Tibial nerve (tissue), 4 donors: ENCODE measurements around the gene GSG1L. TPM values are rescaled to one million over a fixed set of nuclear protein-coding genes. Genes with fewer than 3 reads are reported as not detected.

Experiments
- DNase-seq, 2 donors: peaks; one replicate each; pipeline ENCODE4 v3.0.0-alpha.2; 2019; ENCODE audit warnings: low spot score in 2 of 2
- H3K27ac ChIP-seq, 4 donors: fragments of 200-600 bp; sonication (generic) in 3 of 4; one replicate each; pipeline ENCODE4 v1.5.1; 2017 to 2019; ENCODE audit warnings: mild to moderate bottlenecking in 1 of 4
- H3K27me3 ChIP-seq, 2 donors: fragments of 200-600 bp; sonication (generic) in 1 of 2; one replicate each; pipeline versions ENCODE4 v1.5.1 to v1.6.0; 2017 to 2019
- H3K36me3 ChIP-seq, 3 donors: fragments of 200-600 bp; sonication (generic); one replicate each; pipeline ENCODE4 v1.5.1; 2018 to 2019
- H3K4me1 ChIP-seq, 4 donors: fragments of 200-600 bp; sonication (generic) in 3 of 4; one replicate each; pipeline ENCODE4 v1.5.1; 2017 to 2019
- H3K4me3 ChIP-seq, 4 donors: fragments of 200-600 bp; sonication (generic) in 3 of 4; one replicate each; pipeline ENCODE4 v1.5.1; 2017 to 2019; ENCODE audit warnings: mild to moderate bottlenecking in 1 of 4, moderate library complexity in 1 of 4
- H3K9me3 ChIP-seq, 4 donors: fragments of 200-600 bp; sonication (generic) in 3 of 4; one replicate each; pipeline ENCODE4 v1.5.1; 2017 to 2019
- EP300 ChIP-seq, 2 donors: sonication (generic); formaldehyde crosslinking; IDR thresholded peaks; one replicate each; pipeline ENCODE4 v1.6.1; 2017; ENCODE audit warnings: antibody characterized with exemption in 2 of 2, mild to moderate bottlenecking in 1 of 2
- POLR2A ChIP-seq, 2 donors: fragments of 450-650 bp; IDR thresholded peaks; one replicate each; pipeline ENCODE4 v1.6.1; 2017; ENCODE audit warnings: antibody characterized with exemption in 2 of 2, mild to moderate bottlenecking in 2 of 2, moderate library complexity in 2 of 2
- WGBS, 2 donors: methylation state at CpG; one replicate each; pipeline ENCODE4 v1.1.5; 2018; 5-methylcytosine and 5-hydroxymethylcytosine counted together
- total RNA-seq, 4 donors: library from RNA; depleted of rRNA; stranded (reverse); fragments of >200 nt; gene quantifications; one replicate each; pipeline ENCODE4 v1.1.0, GENCODE V29; 2016
- TF ChIP-seq, protein P1 (sequence below), 5 experiments: fragments of 200-600 bp in 3 of 5; fragments of 450-650 bp in 2 of 5; sonication (generic) in 3 of 5; IDR thresholded peaks; one replicate each; pipeline ENCODE4 v1.5.1; 2016 to 2019; ENCODE audit warnings: antibody characterized with exemption in 5 of 5, mild to moderate bottlenecking in 3 of 5, moderate library complexity in 2 of 5

The GSG1L gene
- total RNA-seq, 4 donors from 2014 or later, result not detected

DNA sequence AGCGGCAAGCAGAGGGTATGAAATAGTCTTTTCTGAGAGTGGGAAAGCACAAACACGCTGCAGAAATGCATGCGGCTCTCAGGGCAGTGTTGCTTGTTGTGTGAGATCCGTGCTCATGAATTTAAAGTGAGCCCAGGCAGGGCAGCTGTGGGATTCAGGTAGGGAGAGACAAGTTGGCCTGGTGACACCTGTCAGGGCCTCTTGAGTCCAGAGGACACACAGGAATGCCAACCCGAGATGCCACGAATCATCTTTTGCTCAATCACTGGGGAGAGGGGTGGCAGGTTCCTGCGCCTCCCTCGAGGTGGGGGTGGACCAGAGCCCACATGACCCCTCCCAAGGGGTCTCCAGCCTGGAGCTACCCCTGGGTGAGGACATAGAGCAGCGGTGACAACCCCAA lies 211.9 kb downstream of the GSG1L start:
- Histone ChIP-seq H3K9me3 (no peaks in the 10 kb centered on the region), H3K4me1 (no peaks in the 10 kb centered on the region), H3K36me3 (no peaks in the 10 kb centered on the region), H3K4me3 (no peak overlapping the region), H3K27me3 (no peaks in the 10 kb centered on the region), H3K27ac (no peak overlapping the region)
- 65 to 70% methylated on average over 8 to 9 of the region's 9 CpGs for WGBS, 2 donors
- no peak for DNase-seq
- TF ChIP-seq, protein P1, sequence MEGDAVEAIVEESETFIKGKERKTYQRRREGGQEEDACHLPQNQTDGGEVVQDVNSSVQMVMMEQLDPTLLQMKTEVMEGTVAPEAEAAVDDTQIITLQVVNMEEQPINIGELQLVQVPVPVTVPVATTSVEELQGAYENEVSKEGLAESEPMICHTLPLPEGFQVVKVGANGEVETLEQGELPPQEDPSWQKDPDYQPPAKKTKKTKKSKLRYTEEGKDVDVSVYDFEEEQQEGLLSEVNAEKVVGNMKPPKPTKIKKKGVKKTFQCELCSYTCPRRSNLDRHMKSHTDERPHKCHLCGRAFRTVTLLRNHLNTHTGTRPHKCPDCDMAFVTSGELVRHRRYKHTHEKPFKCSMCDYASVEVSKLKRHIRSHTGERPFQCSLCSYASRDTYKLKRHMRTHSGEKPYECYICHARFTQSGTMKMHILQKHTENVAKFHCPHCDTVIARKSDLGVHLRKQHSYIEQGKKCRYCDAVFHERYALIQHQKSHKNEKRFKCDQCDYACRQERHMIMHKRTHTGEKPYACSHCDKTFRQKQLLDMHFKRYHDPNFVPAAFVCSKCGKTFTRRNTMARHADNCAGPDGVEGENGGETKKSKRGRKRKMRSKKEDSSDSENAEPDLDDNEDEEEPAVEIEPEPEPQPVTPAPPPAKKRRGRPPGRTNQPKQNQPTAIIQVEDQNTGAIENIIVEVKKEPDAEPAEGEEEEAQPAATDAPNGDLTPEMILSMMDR (IDR thresholded peaks at IDR 0.05), result no peak
- TF ChIP-seq EP300 (IDR thresholded peaks at IDR 0.05) (no peak), POLR2A (IDR thresholded peaks at IDR 0.05) (no peak)

DNA sequence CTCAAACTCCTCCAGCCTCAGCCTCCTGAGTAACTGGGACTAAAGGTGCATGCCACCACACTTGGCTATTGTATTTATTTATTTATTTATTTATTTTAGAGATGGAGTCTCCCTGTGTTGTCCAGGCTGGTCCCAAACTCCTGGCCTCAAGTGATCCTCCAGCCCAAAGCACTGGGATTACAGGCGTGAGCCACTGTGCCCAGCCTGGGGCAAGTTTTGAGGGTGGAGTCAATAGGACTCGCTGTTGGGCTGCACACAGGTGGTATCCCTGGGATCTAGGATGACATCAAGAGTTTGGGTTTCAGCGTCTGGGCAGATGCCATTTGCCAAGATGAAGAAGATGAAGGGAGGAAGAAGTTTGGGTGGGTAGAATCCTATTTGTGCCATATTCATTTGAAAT lies 213.9 kb downstream of the GSG1L start:
- H3K27ac ChIP-seq, result no peak overlapping the region
- no peaks in the 10 kb centered on the region for H3K4me1 ChIP-seq
- no peak for DNase-seq
- H3K36me3 ChIP-seq, result no peaks in the 10 kb centered on the region
- H3K27me3 ChIP-seq, result no peaks in the 10 kb centered on the region
- TF ChIP-seq, protein P1 (IDR thresholded peaks at IDR 0.05), result no peak
- TF ChIP-seq POLR2A (IDR thresholded peaks at IDR 0.05) (no peak), EP300 (IDR thresholded peaks at IDR 0.05) (no peak)
- no peak overlapping the region for H3K4me3 ChIP-seq
- 90 to 94% methylated on average over 3 of the region's 3 CpGs for WGBS, 2 donors
- peaks cover 0 to 8% (median 0%) of the 10 kb centered on the region in 4 donors for H3K9me3 ChIP-seq

DNA sequence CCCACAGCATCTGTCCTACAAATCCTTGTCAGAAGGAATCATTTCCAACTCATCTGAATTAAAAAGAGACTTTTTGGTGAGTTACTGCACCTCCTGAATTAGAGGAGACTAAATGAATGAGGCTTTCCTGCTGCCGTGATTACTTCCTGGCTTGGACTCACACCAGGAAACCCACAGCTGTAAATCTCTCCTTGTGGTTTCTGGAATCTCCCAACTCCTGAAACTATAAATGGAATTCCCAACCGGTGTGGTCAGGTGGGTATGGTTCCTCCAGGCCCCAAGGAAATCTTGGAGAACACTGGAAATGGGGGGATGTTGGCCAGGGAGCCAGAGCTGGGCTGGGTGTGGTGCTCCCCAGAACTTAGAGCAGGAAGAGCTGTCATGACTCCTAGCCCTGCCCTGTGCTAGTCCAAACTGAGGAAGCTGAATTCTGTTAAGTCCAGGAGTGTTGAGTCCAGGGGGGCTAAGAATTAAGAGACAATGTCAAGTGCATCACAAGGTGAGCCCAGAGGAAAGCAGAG lies 216.4 kb downstream of the GSG1L start:
- H3K9me3 ChIP-seq, result peaks cover 0 to 8% (median 0%) of the 10 kb centered on the region in 4 donors
- no peak overlapping the region for H3K27ac ChIP-seq
- H3K4me3 ChIP-seq, result no peak overlapping the region
- no peaks in the 10 kb centered on the region for H3K36me3 ChIP-seq
- TF ChIP-seq, protein P1 (IDR thresholded peaks at IDR 0.05), result no peak
- TF ChIP-seq EP300 (IDR thresholded peaks at IDR 0.05), result no peak
- no peak for TF ChIP-seq POLR2A (IDR thresholded peaks at IDR 0.05)
- no peaks in the 10 kb centered on the region for H3K4me1 ChIP-seq
- H3K27me3 ChIP-seq, result no peaks in the 10 kb centered on the region
- DNase-seq, result no peak
- 16 to 24% methylated on average over 2 of the region's 2 CpGs for WGBS, 2 donors

DNA sequence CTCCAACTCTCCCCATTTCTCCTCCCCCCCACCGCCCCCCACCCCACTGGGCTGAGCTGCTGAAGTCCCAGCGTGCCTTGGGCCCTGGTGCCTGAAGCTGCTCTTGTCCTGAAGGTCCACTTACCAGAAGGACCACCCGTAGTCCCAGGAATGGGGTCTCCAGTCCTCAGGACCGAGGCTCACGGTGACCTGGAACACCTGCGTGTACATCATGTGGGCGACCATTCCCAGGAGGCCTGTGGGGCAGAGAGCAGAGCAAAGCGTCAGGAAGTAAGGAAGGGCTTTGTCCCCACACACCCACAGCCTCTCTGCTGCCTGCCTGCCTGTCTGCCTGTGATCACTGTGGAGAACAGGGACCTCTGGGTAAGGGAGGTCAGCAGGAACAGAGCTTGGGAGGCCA lies 218.7 kb downstream of the GSG1L start:
- H3K9me3 ChIP-seq, result peaks cover 0 to 8% (median 0%) of the 10 kb centered on the region in 4 donors
- H3K27ac ChIP-seq, result no peak overlapping the region
- no peak overlapping the region for H3K4me3 ChIP-seq
- DNase-seq, result no peak
- WGBS, 2 donors, result 33 to 61% methylated on average over 2 to 7 of the region's 8 CpGs
- no peaks in the 10 kb centered on the region for H3K4me1 ChIP-seq
- no peaks in the 10 kb centered on the region for H3K36me3 ChIP-seq
- H3K27me3 ChIP-seq, result no peaks in the 10 kb centered on the region
- TF ChIP-seq EP300 (IDR thresholded peaks at IDR 0.05) (no peak), POLR2A (IDR thresholded peaks at IDR 0.05) (no peak)
- TF ChIP-seq, protein P1 (IDR thresholded peaks at IDR 0.05), result no peak

DNA sequence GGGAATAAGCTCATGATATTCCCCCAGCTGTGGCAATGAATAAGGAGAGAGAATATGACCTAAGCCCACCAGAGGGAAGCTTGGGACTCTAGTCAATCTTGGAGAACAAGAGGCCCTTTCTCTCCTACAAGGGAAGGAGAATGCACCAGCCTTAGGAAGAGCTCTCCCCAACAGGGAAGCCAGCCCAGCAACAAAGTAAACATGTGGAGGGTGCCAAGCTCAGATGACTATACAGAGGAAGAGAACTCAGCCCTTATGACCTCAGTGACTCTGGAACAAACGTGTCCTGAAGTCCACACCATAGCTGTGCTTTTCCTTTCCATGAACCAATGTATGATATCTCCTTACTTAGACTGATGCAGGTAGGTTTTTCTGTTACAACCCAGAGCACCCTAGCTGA lies 219.7 kb downstream of the GSG1L start:
- no peak overlapping the region for H3K4me3 ChIP-seq
- no peaks in the 10 kb centered on the region for H3K36me3 ChIP-seq
- DNase-seq, result no peak
- WGBS, 2 donors, result 0 to 7% methylated on average over 1 of the region's 1 CpG
- H3K9me3 ChIP-seq, result peaks cover 0 to 8% (median 0%) of the 10 kb centered on the region in 4 donors
- no peaks in the 10 kb centered on the region for H3K4me1 ChIP-seq
- no peaks in the 10 kb centered on the region for H3K27me3 ChIP-seq
- no peak overlapping the region for H3K27ac ChIP-seq
- TF ChIP-seq POLR2A (IDR thresholded peaks at IDR 0.05) (no peak), EP300 (IDR thresholded peaks at IDR 0.05) (no peak)
- TF ChIP-seq, protein P1 (IDR thresholded peaks at IDR 0.05), result no peak
